HG03045 (cell line): ENCODE measurements around the gene LIF.

Experiments used
- ATAC-seq: cut with Tn5 transposase; IDR thresholded peaks from one replicate; pipeline ENCODE4 v1.9.1; 2021; ENCODE audit warnings: mild to moderate bottlenecking, moderate library complexity; ENCODE audit not compliant: unreplicated experiment

The LIF gene

DNA sequence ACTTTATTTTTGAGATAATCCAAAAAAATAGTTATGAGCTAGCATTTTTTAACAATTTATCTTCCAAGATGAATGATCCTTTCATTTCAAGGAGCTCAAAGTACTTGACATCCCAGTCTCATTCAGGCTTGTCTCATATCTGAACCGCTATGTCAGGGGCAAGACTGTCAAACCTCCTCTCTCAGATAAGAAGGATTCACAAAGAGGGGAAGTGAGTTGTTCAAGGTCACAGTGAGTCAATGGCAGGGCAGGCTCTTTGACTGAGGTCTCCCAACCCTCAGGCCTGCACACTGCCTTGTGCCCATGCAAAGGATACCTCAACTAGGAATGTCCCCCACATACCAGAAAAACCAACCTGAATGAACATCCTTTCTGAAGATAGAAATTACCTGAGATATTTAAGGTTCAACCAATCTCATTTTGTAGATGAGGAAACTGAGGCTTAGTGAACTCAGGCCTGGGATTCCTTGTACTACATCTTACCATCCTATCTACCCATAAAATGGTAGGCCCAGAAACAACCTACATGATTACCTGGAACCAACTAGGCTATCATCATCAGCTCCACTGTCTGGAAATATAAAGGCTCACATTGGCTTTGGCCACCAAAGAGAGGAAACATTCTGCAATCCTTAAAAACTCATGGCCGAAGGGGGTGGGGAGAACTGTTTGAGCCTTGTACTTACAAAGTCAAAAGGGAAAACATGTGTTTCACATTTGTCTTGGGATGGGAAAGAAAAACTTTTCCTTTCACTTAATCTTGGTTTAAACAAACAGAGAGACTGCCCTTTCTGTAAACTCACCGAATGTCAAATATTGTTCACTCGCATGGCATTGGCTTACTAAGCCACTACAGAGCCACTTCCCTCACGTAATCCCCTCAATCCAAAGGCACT, 51.1 kb downstream of the LIF start:
- ATAC-seq = no peak

- no peak for ATAC-seq
Observed at GRCh38 chr22:30193031-30193775, 53.4 kb downstream of the LIF start.

GRCh38 chr22:30192427-30192826, 54.1 kb downstream of the LIF start:
- ATAC-seq = no peak

- ATAC-seq = no peak
Observed at GRCh38 chr22:30191040-30191701, 55.4 kb downstream of the LIF start.

- ATAC-seq = no peak
Observed at GRCh38 chr22:30190574-30190973, 56.0 kb downstream of the LIF start.
